GM08714 (cell line): Measurements from ENCODE around the gene PRM3.
A peak's percentile ranks its signal among the peaks of the same experiment; 100 is the strongest.

ENCODE experiments used
- H3K4me3 ChIP-seq: fragments of 200-500 bp; sonication (Bioruptor generic); 2 replicates; pipeline ENCODE4 v1.5.1; 2014; ENCODE audit warnings: mild to moderate bottlenecking, low read length, inconsistent platforms
- ZNF274 ChIP-seq: IDR thresholded peaks from 2 replicates; pipeline ENCODE4 v1.6.1; 2012; ENCODE audit warnings: mild to moderate bottlenecking, low read depth, low read length

The PRM3 gene

GRCh38 chr16:11260596-11260966 lies 12.8 kb downstream of the PRM3 start:
- H3K4me3 ChIP-seq: no peak overlapping the region
- TF ChIP-seq ZNF274: no peak

DNA sequence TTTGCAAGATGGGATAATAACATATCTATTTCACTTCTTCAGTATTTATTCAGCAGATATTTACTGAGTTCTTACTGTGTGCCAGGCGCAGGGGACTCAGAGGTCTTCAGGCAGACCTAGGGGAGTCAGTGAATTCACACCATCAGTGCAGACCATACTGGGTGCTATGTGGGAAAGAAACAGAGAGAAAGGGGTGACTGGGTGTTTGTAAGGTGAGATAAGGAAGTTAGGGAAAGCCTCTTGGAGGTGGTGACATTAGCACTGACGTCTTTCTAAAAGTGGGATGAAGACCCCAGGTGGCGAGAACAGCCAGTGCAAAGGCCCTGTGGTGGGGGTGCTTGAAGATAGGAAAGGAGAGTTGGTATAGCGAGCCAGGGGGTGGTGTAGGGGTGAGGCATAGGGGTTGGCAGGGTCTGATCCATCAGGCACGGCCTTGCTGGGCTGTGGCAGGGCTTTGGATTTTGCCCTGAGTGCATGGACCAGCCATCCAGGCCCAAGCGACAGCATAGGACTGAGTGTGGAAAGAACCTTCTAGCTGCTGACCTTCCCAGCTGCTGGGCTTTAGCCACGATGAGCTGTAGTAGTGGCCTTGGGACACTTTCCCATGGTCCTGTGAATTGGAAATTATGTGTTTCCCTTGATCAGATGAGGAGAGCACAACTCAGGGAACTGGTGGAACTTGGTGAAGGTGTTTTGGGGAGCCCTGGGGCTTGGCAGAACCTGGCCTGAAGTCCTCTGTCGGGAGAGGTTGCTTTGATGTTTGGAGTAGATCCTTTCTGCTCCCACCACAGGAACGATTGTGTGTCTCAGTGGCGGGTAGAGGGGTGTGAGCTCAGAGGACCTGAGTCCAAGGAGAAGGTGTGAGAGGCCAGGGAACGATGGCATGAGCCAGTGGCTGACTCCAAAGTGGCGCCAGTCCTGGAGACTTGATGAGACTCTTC lies 13.5 kb downstream of the PRM3 start:
- no peak for TF ChIP-seq ZNF274
- no peak overlapping the region for H3K4me3 ChIP-seq

DNA sequence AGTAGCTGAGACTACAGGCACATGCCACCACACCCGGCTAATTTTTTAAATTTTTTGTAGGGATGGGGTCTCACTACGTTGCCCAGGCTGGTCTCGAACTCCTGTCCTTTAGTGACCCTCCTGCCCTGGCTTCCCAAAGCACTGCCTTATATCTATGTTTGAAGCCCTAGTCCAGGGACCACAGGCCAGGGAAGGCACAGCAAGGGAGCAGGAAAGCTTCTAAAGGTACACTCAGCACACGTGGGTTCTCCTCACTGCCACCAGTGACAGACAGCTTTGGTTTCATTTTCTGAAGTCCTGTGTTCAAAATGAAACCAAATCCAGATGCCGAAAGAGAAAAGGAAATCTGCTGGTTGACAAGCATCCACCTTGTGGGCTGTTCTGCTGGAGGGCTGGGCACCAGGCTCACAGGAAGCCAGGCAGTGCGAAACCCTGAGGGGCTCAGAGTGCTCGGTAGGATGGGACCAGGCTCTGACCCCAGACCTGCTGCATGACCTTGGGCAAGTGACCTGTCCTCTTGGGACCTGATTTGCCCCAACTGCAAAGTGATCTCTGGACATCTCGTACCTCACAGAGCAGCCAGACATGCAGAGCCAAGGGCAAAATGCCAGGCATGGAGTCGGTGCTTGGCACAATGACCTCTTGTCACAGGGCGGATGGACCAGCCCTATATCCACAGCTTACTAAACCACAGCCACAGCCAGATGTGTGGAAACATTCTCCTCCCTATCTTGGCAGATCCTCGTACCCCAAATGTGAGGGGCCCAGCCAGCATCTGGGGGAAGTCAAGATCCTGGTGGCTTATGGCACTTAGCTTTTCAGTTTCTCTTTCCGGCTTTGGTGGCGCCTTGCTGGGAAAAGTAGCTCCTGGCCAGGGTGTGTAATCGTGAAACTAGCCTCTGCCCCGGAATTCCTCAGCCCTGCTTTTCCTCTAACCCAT lies 14.6 kb downstream of the PRM3 start:
- no peak for TF ChIP-seq ZNF274
- H3K4me3 ChIP-seq: no peak overlapping the region; the same call in 1 of the 2 replicates

GRCh38 chr16:11257131-11257938 lies 16.1 kb downstream of the PRM3 start:
- no peak for TF ChIP-seq ZNF274
- peak overlapping the region; percentile 86; the same call in 1 of the 2 replicates for H3K4me3 ChIP-seq

- TF ChIP-seq ZNF274: no peak
Observed at GRCh38 chr16:11256661-11257130, 16.7 kb downstream of the PRM3 start.

GRCh38 chr16:11255737-11256660 lies 17.4 kb downstream of the PRM3 start, which contains the start of gene SOCS1:
TSS of gene SOCS1 (minus strand) at chr16:11256204. CDS start at chr16:11255478, 726 bp downstream.
- peak within 1 kb of the TSS; percentile 90 for H3K4me3 ChIP-seq
- TF ChIP-seq ZNF274: no peak

More at GRCh38 chr16:11256661-11257130, 16.7 kb downstream of the PRM3 start:
- peak overlapping the region; percentile 86 for H3K4me3 ChIP-seq

DNA sequence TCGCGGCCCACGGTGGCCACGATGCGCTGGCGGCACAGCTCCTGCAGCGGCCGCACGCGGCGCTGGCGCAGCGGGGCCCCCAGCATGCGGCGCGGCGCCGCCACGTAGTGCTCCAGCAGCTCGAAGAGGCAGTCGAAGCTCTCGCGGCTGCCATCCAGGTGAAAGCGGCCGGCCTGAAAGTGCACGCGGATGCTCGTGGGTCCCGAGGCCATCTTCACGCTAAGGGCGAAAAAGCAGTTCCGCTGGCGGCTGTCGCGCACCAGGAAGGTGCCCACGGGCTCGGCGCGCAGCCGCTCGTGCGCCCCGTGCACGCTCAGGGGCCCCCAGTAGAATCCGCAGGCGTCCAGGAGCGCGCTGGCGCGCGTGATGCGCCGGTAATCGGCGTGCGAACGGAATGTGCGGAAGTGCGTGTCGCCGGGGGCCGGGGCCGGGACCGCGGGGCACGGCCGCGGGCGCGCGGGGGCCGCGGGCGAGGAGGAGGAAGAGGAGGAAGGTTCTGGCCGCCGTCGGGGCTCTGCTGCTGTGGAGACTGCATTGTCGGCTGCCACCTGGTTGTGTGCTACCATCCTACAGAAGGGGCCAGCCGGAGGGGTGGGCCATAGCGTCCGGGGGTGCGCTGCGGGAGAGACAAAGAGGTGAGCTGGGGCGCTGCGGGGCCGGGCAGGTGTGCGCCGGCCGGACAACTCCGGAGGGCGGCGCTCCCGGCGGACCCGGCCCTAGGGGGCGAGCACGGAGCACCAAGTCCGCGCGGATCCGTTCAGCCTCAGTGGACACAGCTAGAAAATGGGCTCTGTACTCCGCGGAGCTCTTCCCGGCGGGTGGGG lies 18.3 kb downstream of the PRM3 start:
- H3K4me3 ChIP-seq: peak overlapping the region; percentile 90
- TF ChIP-seq ZNF274: no peak

- TF ChIP-seq ZNF274: no peak
- H3K4me3 ChIP-seq: peak overlapping the region; percentile 90
Observed at GRCh38 chr16:11253995-11254912, 19.2 kb downstream of the PRM3 start.

GRCh38 chr16:11253009-11253994 lies 20.1 kb downstream of the PRM3 start:
- H3K4me3 ChIP-seq: peak overlapping the region; percentile 90
- TF ChIP-seq ZNF274: no peak

DNA sequence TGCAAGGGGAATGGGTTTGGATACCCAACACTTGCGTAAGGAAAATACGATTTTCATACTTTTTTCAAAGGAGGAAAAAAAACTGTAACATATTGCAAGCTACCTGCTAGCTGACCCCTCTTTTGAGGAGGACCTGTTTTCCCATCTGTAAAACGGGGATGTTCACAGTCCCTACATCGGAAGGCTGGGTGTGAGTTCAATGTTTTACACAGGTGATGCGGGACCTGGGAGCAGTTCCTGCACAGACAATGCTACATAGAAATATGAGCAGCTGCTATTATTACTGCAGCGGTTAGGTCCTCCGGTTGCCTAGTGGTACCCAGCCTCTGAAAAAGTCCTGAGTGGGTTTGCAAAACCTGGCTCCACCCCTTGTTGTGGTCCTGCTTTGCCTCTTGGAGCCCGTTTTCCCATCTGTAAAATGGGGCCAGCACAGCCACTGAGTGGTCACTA lies 20.9 kb downstream of the PRM3 start:
- H3K4me3 ChIP-seq: peak overlapping the region; percentile 90; the same call in 1 of the 2 replicates
- TF ChIP-seq ZNF274: no peak
